ENCODE measurements around the gene CLTA.
"Not testable (repeated sequence)": the region's sequence is repeated elsewhere in the genome, so short reads cannot be mapped to it uniquely, and the experiment has no call there.

The CLTA gene

GRCh38 chr9:36158917-36159316, 31.8 kb upstream of the CLTA start:
- DNase-seq, result no peak

- not testable (repeated sequence) for DNase-seq
Observed at GRCh38 chr9:36159509-36159908, 31.2 kb upstream of the CLTA start.

GRCh38 chr9:36160126-36160525, 30.6 kb upstream of the CLTA start:
- not testable (repeated sequence) for DNase-seq

- no peak for DNase-seq
Observed at GRCh38 chr9:36161187-36161586, 29.5 kb upstream of the CLTA start.

GRCh38 chr9:36162211-36162738, 28.4 kb upstream of the CLTA start:
- no peak for DNase-seq

GRCh38 chr9:36163049-36163785, 27.5 kb upstream of the CLTA start:
- no peak for DNase-seq

GRCh38 chr9:36163786-36164170, 26.9 kb upstream of the CLTA start:
- DNase-seq, result no peak

GRCh38 chr9:36164372-36164771, 26.3 kb upstream of the CLTA start:
- DNase-seq, result no peak

GRCh38 chr9:36164989-36165388, 25.7 kb upstream of the CLTA start:
- no peak for DNase-seq

- DNase-seq, result no peak
Observed at GRCh38 chr9:36165826-36166167, 24.9 kb upstream of the CLTA start.

- DNase-seq, result peak; percentile 64
Observed at GRCh38 chr9:36166168-36166927, 24.4 kb upstream of the CLTA start.

GRCh38 chr9:36169166-36169565, 21.6 kb upstream of the CLTA start, which contains the start of gene CCIN:
TSS of gene CCIN (plus strand) at chr9:36169388. CDS start at chr9:36169503, 115 bp downstream.
- DNase-seq, result no peak

- DNase-seq, result no peak
Observed at GRCh38 chr9:36169708-36170107, 21.0 kb upstream of the CLTA start.

- DNase-seq, result no peak
Observed at GRCh38 chr9:36170531-36170930, 20.2 kb upstream of the CLTA start.

GRCh38 chr9:36173861-36174260, 16.9 kb upstream of the CLTA start:
- DNase-seq, result no peak

GRCh38 chr9:36174271-36174670, 16.4 kb upstream of the CLTA start:
- no peak for DNase-seq

- no peak for DNase-seq
Observed at GRCh38 chr9:36174731-36175130, 16.0 kb upstream of the CLTA start.

- not testable (repeated sequence) for DNase-seq
Observed at GRCh38 chr9:36175209-36175608, 15.5 kb upstream of the CLTA start.

GRCh38 chr9:36176496-36176895, 14.2 kb upstream of the CLTA start:
- not testable (repeated sequence) for DNase-seq

GRCh38 chr9:36177571-36177970, 13.2 kb upstream of the CLTA start:
- DNase-seq, result no peak

- not testable (repeated sequence) for DNase-seq
Observed at GRCh38 chr9:36180243-36180642, 10.5 kb upstream of the CLTA start.

GRCh38 chr9:36187414-36187813, 3.3 kb upstream of the CLTA start:
- no peak for DNase-seq

- DNase-seq, result no peak
Observed at GRCh38 chr9:36188212-36188611, 2.5 kb upstream of the CLTA start.

GRCh38 chr9:36189976-36190375, 745 bp upstream of the CLTA start:
- DNase-seq, result no peak
